GM18861 (cell line): ENCODE data around the gene P4HB.
A peak's percentile ranks its signal among the peaks of the same experiment; 100 is the strongest.
"Not testable (repeated sequence)": the region's sequence is repeated elsewhere in the genome, so short reads cannot be mapped to it uniquely, and the experiment has no call there.

Experiments used
- ATAC-seq: cut with Tn5 transposase; IDR thresholded peaks from one replicate; pipeline ENCODE4 v1.9.1; 2021; ENCODE audit not compliant: unreplicated experiment

P4HB gene

DNA sequence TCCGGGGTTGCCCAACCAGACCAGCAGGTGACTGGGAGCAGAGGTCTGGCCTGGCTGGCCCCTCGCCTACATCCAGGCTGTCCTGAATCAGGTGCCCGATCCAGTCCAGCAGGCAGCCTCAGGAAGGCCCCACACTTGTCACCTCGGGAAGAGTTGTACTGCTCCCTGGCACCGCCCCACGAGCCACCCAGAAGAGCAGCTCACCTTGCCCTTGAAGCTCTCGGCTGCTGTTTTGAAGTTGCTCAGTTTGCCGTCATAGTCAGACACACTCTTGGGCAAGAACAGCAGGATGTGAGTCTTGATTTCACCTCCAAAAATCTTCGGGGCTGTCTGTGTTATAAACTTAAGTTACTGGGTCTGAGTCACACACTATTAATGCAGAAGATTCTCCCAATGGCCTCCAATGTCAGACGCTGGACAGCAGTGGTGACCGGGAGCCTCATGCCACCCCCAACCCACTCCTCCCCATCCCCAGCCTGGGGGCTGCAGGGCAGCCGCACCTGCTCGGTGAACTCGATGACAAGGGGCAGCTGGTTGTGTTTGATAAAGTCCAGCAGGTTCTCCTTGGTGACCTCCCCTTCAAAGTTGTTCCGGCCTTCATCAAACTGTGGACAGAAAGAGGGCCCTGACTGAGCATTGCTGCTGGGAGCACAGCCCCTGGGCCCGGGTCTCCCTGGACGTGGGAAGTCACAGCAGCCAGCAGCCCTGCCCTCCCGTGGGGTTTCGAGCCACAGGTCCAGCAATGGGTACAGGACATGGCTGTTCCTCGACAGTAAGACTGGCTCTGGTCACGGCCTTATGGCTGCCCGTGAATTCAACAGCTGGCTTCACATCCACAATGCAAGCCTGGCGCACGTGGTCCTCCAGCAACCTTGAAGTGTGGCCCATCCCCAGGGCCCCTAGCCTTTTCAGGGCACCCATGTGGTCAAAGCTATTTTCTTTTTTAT is 13.3 kb downstream of the P4HB start:
- no peak for ATAC-seq

- no peak for ATAC-seq
Measured at GRCh38 chr17:81845881-81846742, 14.2 kb downstream of the P4HB start.

DNA sequence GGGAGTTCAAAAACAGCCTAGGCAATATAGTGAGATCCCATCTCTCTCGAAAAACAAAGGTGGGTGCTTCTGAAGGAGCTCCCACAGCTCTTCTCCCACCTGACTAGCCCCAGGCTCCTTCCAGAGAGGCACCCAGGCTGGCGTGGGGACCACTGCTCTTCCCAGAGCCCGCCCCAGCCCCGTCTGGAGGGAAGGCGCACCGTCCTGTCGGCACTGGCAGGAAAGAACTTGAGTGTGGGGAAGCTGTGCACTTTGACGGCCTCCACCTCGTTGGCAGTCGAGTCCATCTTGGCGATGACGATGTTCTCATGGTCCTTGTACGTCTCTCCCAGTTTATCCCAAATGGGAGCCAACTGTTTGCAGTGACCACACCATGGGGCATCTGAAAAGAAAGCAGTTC is 15.0 kb downstream of the P4HB start:
- no peak for ATAC-seq

DNA sequence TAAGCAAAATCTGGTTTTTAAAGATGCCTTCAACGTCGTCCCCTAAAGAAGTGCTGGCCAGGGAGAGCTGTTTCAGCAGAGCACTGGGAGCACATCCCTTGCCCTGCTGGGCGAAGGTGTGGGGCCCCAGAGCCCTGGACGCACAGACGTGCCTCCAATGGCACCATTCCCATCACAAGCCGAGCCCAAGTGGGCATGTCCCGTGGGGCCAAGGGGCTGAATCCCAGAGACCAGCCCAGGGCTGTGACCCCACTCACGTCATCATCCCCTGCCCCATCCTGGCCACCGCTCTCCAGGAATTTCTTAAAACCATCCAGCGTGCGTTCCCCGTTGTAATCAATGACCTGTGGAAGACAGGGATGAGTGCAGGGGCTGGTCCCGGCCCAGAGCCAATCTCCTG is 15.4 kb downstream of the P4HB start:
- ATAC-seq = no peak

DNA sequence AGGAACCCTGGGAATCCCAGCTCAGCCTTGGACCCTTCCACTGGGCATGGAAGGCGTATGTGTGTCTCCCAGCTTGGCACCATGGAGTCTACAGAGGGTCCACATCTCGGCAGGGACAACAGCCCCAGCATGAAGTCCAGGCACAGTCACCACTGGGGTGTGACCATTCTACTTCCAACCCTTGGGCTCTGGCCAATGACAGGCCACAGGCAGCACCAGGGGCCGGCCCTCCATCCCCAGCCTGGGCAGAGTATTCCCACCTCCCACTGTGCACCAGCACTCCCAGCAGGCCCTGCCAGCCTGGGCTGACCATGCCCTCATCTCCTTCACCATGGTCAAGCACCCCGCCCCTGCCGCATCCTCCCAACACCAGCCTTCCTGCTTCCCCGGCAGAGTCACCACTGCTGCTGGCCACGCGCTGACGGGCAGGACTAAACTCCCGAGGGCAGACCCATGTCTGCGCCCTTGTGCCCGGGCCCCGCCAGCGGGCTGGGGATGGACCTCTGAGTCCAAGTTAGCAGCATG is 15.9 kb downstream of the P4HB start:
- no peak for ATAC-seq

GRCh38 chr17:81843713-81844326 is 16.5 kb downstream of the P4HB start:
- no peak for ATAC-seq

DNA sequence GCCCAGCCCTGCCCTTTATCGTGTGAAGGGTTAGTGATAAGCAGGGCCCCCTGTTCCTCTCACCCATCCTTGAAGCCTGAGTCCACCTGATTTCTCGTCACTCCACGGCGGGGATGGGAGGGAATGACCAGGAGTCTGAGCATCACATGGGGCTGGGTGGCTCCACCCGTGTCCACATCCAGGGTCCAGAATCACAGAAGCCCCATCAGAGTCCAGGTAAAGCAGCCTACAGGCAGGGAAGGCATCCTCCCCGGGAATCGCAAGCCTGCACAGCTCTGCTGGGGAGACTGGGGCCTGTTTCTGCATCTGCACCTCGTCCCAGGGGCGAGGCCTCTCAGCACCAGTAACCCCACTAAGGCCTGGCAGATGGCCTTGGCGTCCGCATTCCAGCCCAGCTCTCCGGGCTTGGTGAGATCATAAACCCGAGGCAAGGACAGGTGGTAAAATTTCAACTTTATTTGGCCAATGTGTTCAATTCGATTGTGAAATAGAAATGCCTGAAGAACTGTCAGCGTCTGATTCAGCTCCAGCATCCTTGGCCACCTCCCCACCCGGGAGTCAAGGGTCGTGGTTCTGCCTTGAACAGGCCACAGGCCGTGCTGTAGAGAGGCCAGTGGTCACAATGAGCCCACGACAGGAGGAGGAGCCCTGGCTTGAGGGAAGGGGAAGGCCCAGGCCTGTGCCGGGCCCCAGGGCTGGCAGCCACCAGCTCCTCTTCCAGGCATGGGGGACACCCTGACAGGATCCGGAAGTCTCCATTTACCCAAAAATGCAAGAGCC is 17.4 kb downstream of the P4HB start:
- ATAC-seq = no peak

GRCh38 chr17:81842378-81842724 is 18.0 kb downstream of the P4HB start:
- no peak for ATAC-seq

DNA sequence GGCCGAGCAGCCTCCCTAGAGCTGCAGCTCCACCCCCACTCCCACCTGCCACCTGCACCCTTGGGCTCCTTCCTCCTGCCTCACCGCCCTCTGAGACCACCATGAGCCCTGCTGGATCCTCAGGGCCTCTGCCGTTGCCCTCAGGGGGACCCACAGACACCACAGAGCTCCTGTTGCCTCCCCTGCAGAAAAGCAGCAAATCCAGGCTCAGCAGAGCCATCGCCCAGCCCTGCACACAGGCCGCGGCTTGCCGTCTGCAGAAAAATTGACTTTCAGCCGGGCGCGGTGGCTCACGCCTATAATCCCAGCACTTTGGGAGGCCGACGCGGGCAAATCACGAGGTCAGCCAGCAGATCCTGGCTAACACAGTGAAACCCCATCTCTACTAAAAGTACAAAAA is 18.5 kb downstream of the P4HB start:
- ATAC-seq = no peak

DNA sequence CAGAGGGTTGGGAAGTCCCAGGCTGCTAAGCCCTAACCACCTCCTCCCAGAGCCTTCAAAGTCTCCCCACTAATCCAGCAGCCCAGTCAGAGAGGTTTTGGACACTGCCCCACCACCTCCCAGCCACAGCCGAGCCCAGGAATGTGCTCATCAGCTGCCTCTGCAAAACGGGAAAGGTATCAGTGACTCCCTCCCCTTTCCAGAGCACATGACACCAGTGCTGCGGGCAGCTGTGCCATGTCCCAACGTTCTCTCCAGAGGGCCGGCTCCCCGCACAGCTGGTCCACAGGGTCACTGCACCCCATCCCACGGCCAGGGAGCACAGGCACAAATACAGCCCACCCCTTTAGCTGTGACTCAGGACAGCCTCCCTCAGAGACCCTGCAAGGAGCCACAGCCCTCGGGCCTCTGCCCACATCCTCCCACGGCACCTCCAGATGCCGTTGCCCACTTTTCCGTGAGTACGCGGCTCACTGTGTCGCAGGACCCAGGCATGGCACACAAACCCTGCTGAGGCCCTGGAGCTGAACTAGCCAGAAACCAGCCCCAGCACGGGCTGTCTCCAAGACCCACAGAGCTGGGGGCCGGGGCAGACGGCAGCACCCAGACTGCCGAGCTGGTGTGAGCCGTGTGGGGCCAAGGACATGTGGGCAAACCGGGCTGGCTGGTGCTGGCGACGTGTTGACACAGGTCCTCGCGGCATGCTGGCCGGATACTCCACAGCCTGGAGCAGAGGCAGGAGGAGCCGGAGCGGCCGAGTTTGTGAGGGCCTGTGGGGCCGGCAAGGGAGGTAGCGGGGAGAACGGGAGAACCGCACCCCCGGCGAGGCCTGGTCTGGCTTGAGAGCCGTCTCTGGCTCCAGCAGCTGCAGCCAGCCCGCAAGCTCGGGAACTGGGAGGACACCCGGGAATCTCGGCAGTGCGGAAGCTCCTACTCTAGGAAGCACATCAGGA is 19.2 kb downstream of the P4HB start:
- no peak for ATAC-seq

GRCh38 chr17:81840059-81840458 is 20.3 kb downstream of the P4HB start:
- ATAC-seq = not testable (repeated sequence)

DNA sequence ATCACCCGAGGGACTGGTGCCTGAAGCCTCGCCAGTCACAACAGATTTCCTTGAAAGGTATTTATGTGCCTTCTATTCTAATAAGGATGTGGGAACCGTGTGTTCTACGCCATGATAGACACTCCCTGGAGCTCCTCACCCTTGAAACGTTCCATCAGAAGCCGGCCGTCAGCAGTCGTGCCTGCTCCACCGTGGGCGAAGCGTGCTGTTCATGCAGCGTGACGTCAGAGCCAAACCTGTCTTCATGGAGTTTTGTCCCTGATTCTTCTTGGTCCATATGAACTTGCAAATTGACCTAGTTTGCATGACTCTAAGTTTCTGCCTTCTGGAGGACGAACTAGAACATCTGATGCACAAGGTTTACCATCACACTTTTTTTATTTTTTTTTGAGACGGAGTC is 21.0 kb downstream of the P4HB start:
- ATAC-seq = no peak

DNA sequence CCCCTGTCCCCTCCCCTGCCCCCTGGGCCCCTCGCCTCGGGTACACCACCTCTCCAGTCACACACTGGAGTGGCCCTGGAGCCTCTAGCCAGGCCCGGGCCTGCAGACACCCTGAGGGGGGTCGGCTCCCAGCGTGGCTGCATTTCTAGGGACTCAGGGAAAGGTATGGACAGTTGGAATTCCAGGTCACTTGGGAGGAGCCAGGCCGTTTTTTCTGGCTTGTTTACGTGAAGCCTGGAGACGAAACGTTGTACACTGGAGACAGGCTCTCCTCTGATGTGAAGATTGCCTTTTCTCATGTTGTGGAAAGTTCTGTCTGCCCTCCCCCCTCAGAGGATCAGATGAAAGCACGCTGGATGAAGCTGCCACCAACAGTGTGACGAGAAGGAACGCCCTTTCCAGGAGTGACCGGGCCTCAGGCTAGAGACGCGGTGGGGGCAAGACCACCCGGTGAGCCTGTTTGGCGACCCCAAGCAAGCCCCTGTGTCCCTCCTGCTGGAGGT is 21.5 kb downstream of the P4HB start:
- no peak for ATAC-seq

DNA sequence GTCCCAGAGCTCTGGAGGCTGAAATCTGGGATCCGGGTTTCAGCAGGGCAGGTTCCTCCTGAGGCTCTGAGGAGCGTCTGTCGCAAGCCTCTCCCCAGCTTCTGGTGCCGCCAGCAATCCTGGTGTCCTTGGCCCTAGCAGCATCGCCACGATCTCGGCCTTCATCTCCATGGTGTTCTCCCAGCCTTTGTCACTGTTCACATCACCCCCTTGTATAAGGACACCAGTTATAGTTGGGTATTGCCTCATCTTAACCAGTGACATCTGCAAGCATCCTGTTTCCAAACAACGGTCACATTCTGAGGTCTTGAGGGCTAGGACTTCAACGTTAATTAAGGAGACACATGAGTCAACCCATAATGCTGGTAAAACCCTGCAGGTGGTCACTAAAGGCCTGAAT is 22.7 kb downstream of the P4HB start:
- ATAC-seq = no peak

GRCh38 chr17:81834831-81835267 is 25.5 kb downstream of the P4HB start, which contains the start of gene PPP1R27:
Gene PPP1R27 (minus strand): TSS chr17:81835050. CDS start chr17:81834953, 97 bp downstream.
- ATAC-seq = no peak

GRCh38 chr17:81833921-81834830 is 26.2 kb downstream of the P4HB start:
- ATAC-seq = no peak

- ATAC-seq = peak; percentile 65
Measured at GRCh38 chr17:81833160-81833920, 27.0 kb downstream of the P4HB start, which contains the start of gene MCRIP1. Gene MCRIP1 (minus strand): TSS chr17:81833291. CDS start chr17:81824506, 8,785 bp downstream.
